DMS79 (cell line): ENCODE measurements around the gene ACAP3.
A peak's percentile ranks its signal among the peaks of the same experiment; 100 is the strongest.

Source experiments
- DNase-seq: peaks from one replicate; lab custom pipeline; 2025; lab: John Stamatoyannopoulos, UW

Gene ACAP3

GRCh38 chr1:1307923-1308755 is at the start of gene ACAP3, which contains the start of gene PUSL1:
Gene ACAP3 (minus strand): TSS chr1:1307930. CDS start chr1:1307815, 115 bp downstream.
Gene PUSL1 (plus strand): TSS chr1:1308597. CDS start chr1:1308644, 47 bp downstream.
- DNase-seq = peak; percentile 75

- no peak for DNase-seq
These were observed 49.2 kb upstream of the ACAP3 start for GRCh38 chr1:1356796-1357401.

- DNase-seq = no peak
These were observed 48.6 kb upstream of the ACAP3 start for GRCh38 chr1:1356166-1356795.

GRCh38 chr1:1355416-1355815 is 47.7 kb upstream of the ACAP3 start:
- DNase-seq = peak; percentile 18

GRCh38 chr1:1354271-1355247 is 46.8 kb upstream of the ACAP3 start:
- no peak for DNase-seq

GRCh38 chr1:1353389-1354151 is 45.8 kb upstream of the ACAP3 start:
- DNase-seq = no peak

GRCh38 chr1:1352786-1353388 is 45.2 kb upstream of the ACAP3 start:
- DNase-seq = no peak

- no peak for DNase-seq
These were observed 44.0 kb upstream of the ACAP3 start for GRCh38 chr1:1351511-1352427.

- peak; percentile 24 for DNase-seq
These were observed 41.7 kb upstream of the ACAP3 start, which contains the start of gene DVL1 for GRCh38 chr1:1349256-1350012. Gene DVL1 (minus strand): TSS chr1:1349418. CDS start chr1:1349065, 353 bp downstream.

GRCh38 chr1:1348420-1349255 is 40.9 kb upstream of the ACAP3 start:
- DNase-seq = no peak

GRCh38 chr1:1347663-1348419 is 40.1 kb upstream of the ACAP3 start:
- DNase-seq = no peak

GRCh38 chr1:1347026-1347595 is 39.4 kb upstream of the ACAP3 start:
- no peak for DNase-seq

- no peak for DNase-seq
These were observed 38.8 kb upstream of the ACAP3 start for GRCh38 chr1:1346501-1346890.

GRCh38 chr1:1345860-1346500 is 38.2 kb upstream of the ACAP3 start:
- no peak for DNase-seq

GRCh38 chr1:1345384-1345783 is 37.7 kb upstream of the ACAP3 start:
- DNase-seq = no peak
